GM21723 (cell line): ENCODE data around the gene PRODH.
"Not testable (repeated sequence)": the region's sequence is repeated elsewhere in the genome, so short reads cannot be mapped to it uniquely, and the experiment has no call there.

ENCODE experiments used
- ATAC-seq: cut with Tn5 transposase; IDR thresholded peaks from one replicate; pipeline ENCODE4 v1.9.1; 2021; ENCODE audit warnings: mild to moderate bottlenecking, moderate library complexity; ENCODE audit not compliant: unreplicated experiment

The PRODH gene

GRCh38 chr22:18954990-18955571 lies 19.0 kb upstream of the PRODH start:
- ATAC-seq: no peak

- ATAC-seq: not testable (repeated sequence)
Observed at GRCh38 chr22:18954303-18954989, 18.4 kb upstream of the PRODH start.

GRCh38 chr22:18953128-18953527 lies 17.0 kb upstream of the PRODH start:
- ATAC-seq: not testable (repeated sequence)

DNA sequence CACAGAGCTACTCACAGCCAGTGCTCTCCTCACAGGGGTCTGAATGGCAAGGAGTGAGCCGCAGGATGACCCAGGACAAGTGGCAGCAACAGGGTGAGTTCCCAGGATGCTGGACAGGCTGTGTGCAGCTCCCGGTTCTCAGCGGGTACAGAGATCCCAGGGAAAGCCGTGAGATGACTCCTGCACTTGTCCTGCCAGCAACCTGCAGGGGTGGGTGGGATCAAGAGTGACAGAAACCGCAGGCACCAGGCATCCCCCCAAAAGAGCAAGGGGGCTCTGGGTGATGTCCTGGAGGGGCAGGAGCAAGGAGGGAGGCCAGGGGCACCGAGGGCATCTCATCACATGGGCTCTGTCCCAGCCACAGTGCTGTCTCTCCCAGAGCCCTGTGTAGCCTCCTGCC lies 15.9 kb upstream of the PRODH start:
- no peak for ATAC-seq

- no peak for ATAC-seq
Observed at GRCh38 chr22:18950141-18950540, 14.0 kb upstream of the PRODH start.

DNA sequence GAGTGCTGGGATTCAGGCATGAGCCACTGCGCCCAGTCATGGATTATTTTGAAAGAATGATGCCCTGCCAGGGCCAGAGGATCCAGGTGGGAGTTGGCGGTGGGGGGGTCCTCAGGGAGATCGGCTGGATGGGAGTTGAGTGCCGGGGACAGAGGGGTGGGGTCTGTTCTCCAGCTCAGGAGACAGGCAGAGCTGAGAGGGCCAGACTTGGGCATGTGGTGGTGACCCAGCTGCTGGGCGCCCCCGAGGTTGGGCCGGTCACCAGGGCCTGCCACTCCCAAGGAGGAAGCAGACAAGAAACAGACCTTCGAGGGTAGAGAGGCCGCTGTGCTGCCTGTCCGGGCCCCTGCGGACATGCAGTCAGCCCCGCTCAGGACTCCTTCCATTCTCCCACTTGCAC lies 11.8 kb upstream of the PRODH start:
- no peak for ATAC-seq

- ATAC-seq: not testable (repeated sequence)
Observed at GRCh38 chr22:18947105-18947504, 11.0 kb upstream of the PRODH start.

DNA sequence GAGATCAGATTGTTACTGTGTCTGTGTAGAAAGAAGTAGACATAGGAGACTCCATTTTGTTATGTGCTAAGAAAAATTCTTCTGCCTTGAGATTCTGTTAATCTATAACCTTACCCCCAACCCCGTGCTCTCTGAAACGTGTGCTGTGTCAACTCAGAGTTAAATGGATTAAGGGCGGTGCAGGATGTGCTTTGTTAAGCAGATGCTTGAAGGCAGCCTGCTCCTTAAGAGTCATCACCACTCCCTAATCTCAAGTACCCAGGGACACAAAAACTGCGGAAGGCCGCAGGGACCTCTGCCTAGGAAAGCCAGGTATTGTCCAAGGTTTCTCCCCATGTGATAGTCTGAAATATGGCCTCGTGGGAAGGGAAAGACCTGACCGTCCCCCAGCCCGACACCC lies 2.6 kb upstream of the PRODH start:
- not testable (repeated sequence) for ATAC-seq

- ATAC-seq: not testable (repeated sequence)
Observed at GRCh38 chr22:18934688-18935087, 1.4 kb downstream of the PRODH start.

DNA sequence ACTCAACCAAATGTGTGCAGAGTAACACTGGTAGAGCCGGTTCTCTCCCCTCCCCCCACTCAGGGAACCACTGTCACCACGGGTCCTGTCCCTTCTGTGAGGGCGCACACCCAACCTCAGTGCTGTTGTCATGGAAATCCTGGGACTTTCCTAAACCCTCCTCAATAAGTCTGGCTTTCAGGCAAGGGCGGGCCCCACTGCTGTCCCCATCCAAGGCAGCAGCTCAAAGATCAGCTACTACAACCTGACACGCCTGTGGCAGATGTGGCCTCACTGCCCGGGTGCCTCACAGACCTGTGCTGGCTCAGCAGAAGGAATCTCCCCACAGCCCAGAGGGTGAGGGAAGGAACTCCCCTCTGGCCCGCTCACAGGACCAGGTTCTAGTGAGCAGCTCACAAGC lies 2.2 kb downstream of the PRODH start:
- no peak for ATAC-seq

GRCh38 chr22:18931905-18932652 lies 4.0 kb downstream of the PRODH start:
- ATAC-seq: no peak

DNA sequence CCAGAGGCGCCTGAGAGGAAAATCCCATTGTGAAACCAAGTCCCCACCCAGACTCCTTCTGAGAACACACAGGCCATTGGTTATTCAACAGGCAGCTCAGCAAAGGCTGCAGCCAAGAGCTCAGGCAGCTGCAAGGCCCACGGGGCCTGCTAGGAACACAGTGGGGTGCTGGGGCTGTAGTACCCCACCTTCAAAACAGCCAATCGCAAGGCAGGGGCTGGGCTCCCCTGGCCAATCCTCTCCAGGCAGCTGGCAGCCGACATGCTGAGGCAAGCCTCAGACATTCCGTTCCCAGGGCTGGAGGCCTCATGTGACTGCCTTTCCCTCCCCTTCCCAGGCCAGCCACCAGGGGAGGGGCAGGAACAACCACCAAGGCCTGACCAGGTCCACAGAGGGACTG lies 6.6 kb downstream of the PRODH start:
- ATAC-seq: no peak

DNA sequence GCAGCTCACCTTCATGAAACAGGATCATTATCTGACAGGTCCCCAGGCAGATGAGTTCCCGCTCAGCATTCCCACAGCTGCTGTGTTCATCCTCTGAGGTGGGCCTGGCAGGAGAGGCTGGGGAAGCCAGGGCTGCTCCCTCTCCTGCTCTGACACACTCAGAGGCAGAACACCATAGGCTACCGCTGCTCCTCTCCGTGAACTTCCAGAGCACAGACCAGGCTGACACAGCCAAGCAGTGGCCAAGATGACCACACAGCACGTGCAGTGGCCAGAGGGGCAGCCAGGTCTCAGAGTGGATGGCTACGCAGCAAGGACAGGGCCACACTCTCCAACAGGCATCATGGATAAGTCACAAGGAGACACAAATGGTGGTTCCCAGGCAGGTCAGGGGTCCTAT lies 8.5 kb downstream of the PRODH start:
- ATAC-seq: no peak

DNA sequence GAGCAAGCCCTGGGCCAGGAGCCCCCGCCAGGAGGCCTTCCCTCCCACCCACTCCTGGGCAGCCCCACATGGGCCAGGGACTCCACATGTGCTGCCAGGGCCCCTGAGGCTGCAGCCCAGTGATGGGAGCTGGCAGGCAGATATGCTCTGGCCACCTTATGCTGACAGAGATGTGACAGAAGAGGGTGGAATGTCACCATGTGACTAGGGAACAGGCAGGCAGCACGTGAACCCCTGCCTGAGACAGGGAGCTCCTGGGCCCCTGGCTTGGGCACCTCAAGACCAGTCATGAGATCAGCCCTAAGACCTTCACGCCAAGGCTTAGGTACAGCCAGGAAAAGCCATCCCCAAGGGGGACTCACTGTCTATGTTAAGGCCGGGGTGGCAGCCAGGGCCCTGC lies 9.1 kb downstream of the PRODH start:
- no peak for ATAC-seq

DNA sequence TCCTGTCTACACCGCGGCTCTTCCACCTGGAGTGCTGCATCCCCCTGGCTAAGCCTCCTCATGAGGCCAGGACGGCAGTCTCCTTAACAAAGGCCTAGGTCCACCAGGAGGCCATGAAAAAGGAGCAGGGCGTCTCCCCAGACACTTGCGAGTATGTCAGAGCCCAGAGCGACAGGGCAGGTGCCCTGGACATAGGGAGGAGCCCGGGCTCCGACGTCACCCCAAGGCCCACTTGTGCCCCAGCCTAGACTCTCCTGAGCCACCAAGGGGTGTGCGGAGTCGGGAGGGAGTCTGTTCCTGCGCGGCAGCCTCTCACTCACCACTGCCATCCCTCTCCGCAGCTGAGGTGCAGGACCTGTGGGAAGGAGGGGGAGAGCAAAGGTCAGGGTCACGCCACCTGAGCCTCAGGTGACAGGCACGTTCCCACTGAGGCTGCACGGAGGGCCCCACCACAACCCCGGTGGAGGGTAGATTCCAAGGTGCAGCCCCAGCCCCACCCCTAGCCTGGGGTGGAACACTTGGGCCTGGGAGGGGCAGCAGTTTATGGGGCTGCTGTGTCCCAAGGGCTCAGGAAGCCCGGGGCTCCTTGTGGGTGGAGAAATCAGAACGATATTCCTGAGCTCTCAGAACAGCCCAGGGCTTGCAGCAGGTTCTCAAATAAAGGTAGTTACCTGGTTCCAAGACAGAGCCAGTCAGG lies 10.6 kb downstream of the PRODH start:
- no peak for ATAC-seq

GRCh38 chr22:18920257-18920902 lies 15.7 kb downstream of the PRODH start:
- not testable (repeated sequence) for ATAC-seq

GRCh38 chr22:18917818-18918217 lies 18.3 kb downstream of the PRODH start:
- ATAC-seq: not testable (repeated sequence)

GRCh38 chr22:18915550-18915949 lies 20.5 kb downstream of the PRODH start:
- ATAC-seq: not testable (repeated sequence)

GRCh38 chr22:18914558-18914957 lies 21.5 kb downstream of the PRODH start:
- not testable (repeated sequence) for ATAC-seq

GRCh38 chr22:18912264-18912946 lies 23.7 kb downstream of the PRODH start:
- not testable (repeated sequence) for ATAC-seq
